Stimulated activated naive CD8-positive, alpha-beta T cell treated with anti-CD3 and anti-CD28 coated beads, Interleukin-15, Interleukin-2, amounts not matched to agents 100 U/mL and 50 U/mL, for 24 hours (primary cell): Measurements from ENCODE around the gene STX7.

ENCODE experiments used
- ATAC-seq: fragments of 150-1000 bp; cut with Tn5 transposase; one replicate; pipeline ENCODE4 v1.10.0; 2021
- DNase-seq: peaks from one replicate; pipeline ENCODE4 v3.0.0; 2021

The STX7 gene

DNA sequence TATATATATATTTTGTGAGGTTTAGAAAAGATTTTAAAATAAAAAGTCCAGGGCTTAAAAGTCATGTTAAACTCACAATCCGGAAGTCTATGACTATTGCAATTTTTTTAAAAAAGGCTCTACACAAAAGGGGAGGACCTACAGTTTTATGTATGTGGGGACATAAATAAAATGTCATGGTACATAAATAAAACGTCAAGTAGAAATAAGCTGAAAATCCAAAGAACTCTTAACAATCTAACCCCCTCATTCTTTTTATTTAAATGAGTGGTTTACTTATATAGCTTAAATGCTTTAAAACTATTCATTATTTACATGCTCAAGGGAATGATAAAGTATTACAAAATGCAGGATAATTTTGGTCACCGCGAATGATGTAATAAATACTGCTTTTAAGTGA is 36.2 kb downstream of the STX7 start:
- DNase-seq, result no peak
- no peak for ATAC-seq

- DNase-seq (no peak), ATAC-seq (no peak)
These were observed 37.0 kb downstream of the STX7 start for GRCh38 chr6:132475925-132476324.

GRCh38 chr6:132471787-132472186 is 41.1 kb downstream of the STX7 start:
- no peak for DNase-seq
- ATAC-seq, result no peak

GRCh38 chr6:132466952-132467351 is 46.0 kb downstream of the STX7 start:
- ATAC-seq (no peak), DNase-seq (no peak)

DNA sequence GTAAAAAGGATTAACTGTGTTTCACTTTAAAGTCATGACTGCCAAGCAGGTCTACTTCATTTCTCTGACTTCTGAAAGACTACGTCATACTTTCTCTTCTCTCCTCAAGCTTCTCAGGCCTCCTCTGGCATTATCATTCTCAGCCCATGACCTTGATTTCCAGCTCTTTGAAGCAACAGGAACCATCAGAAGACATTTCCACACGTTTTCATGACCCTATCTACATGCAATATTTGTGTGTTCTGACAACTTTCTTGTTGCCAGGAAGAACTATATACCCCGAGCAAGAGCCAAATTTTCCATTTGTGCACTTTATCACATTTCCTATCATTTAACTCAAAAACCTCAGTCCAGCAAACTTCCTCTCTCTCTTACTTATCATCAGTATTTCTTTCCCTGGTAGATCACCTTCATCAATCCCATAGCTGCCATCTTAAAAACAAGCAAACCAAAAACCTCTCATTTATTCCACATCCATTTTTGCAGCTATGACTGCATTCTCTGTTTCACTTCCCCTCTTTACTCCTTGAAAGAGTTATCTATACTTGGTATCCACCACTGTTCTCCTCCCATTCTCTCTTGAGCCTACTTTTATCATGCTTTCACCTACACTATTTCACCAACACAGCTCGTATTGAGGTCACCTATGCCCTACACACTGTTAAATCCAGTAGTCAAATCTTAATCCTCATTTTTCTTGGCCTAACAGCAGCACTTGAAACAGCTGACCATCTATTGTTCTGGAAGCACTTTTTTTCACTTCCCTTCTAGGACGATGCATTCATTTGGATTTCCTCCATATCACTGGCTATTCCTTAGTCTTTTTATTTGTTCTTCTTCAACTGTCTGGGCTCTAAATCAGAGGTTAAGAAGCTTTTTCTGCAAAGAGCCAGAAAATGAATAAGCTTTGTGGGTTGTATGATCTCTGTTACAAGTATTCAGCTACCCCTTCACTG is 47.1 kb downstream of the STX7 start:
- DNase-seq (no peak), ATAC-seq (peak; percentile 74)

- no peak for ATAC-seq
- no peak for DNase-seq
These were observed 48.2 kb downstream of the STX7 start for GRCh38 chr6:132464538-132465256.

DNA sequence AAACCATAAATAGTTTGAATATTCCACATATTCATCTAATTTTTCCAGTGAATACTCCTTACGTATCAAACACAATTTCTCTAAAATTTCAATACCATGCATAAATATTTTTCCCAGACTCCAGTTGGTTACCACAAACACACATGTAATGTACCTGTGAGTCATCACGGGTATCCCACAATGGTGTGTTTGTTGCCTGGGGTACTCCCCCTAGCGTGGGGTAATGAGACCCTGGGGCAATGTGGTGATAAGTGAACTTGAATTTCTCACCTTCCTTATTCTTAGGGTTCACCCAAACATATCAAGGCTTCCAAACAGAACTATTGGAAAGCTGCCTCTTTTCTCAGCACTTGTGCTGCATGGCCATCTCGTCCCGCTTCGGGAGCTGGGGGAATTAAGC is 51.0 kb downstream of the STX7 start:
- ATAC-seq (no peak), DNase-seq (no peak)

GRCh38 chr6:132459605-132459952 is 53.3 kb downstream of the STX7 start:
- ATAC-seq (no peak), DNase-seq (no peak)

- DNase-seq (no peak), ATAC-seq (no peak)
These were observed 53.9 kb downstream of the STX7 start for GRCh38 chr6:132458887-132459604.

DNA sequence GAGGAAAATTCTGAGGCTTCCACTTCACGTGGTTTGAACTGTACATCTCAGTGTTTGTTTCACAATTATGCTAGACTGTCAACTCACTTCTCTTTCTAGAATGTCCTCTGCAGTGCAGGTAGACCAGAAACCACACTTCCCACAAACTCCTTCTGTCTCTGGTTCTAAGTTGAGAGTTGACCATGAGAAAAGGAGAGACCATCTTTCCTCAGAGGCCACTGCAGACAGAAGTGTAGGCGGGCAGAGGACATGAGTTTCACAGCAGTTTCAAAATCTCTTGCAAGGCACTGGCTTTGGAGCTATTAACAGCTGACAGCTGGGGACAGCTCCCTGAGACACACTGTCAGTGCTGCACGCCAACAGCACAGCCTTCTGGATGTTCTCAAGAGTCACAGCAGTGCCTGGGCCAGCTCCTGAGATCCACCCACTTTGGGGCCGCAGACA is 56.2 kb downstream of the STX7 start:
- DNase-seq (no peak), ATAC-seq (peak; percentile 59)

GRCh38 chr6:132446855-132447241 is 66.1 kb downstream of the STX7 start:
- no peak for ATAC-seq
- DNase-seq, result no peak

DNA sequence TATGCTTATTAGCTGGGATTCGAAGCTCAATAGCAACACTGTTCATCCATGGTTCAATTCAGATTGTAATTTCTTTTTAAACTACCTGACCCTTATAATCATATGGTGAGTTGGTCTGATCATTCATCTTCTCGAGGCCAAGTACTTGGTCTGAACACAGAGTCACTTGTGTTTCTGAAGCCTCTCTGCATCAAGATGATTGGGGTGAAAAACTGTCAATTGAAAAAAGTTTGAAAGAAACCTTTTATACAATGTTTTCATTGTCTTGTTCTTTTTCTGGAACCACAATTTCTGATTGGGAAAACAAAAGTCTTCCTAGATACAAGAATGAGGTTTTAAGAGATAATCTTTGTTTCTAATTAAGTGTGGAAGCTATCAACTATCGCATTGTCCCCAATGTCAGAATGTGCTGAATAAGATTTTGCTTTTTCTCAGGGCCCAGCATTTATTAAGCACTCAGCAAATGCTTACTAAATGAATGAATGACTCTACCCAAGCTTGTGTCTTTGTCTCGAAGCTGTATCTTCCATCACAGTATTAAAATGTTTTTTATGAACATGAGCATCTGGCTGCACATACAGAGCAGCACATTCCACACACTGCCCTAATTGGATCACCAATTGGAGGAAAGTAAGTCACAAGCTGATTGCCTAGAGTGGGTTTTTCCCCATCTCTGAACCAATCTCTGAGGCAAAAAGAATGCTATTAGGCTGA is 66.6 kb downstream of the STX7 start:
- DNase-seq, result no peak
- no peak for ATAC-seq

- ATAC-seq (no peak), DNase-seq (no peak)
These were observed 67.5 kb downstream of the STX7 start for GRCh38 chr6:132445201-132445951.

DNA sequence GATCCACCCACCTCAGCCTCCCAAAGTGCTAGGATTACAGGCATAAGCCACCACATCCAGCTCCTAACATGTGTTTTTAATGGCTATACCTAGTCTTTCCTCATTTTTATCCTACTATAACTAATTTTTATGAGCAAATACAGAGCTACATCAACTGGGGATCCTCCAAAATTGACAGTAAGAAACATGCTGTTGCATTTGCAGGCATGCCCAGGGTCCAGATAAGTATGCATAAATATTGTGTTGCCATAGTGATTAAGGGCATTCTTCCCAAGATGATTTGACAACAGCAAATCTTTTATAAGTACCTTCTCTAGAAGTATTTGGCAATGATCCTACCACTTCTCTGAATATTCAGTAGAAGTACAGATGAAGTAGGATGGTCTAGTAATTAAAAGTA is 69.7 kb downstream of the STX7 start:
- DNase-seq, result no peak
- no peak for ATAC-seq

DNA sequence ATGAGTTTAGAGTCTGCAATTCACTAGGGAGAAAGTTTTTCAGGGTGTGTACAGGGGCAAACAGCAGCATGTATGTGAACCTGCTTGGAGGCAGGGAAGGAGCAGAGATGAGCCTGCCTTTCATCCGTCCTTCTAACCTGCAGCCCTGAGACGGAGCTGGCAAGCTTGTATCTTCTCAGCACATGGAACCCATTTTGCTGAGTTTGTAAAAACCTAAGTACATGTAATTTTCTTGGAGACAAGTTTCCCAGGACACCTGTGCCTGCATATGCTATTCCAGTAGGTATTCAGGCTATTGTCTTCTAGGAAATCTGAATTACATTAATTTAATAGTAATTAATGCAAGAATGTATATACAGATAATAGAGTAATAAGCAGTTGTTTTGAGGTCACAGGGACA is 82.8 kb downstream of the STX7 start:
- no peak for DNase-seq
- ATAC-seq, result no peak

GRCh38 chr6:132425176-132425575 is 87.7 kb downstream of the STX7 start:
- no peak for DNase-seq
- no peak for ATAC-seq

- ATAC-seq, result no peak
- no peak for DNase-seq
These were observed 89.1 kb downstream of the STX7 start for GRCh38 chr6:132423839-132424238.

- no peak for DNase-seq
- ATAC-seq, result no peak
These were observed 94.5 kb downstream of the STX7 start for GRCh38 chr6:132418235-132418965.

DNA sequence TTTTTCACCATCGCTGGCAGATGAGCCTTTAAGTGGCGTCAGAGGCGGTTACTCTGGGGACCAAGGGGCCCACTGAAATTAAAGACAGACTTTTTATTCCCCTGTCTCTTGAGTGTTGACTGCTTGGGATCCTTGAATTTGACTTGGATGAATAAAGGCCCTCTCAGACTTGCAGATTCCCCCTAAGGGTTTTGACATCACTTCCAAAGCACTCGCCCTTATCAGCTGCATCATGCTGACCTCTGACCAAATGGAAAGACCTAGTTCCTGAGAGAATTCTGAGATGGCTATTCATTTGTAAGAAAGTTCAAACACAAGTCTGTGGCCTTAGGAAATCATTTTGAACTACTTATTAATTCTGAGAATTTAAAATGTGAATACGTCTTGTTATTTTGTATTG is 98.2 kb downstream of the STX7 start:
- DNase-seq (no peak), ATAC-seq (no peak)

- DNase-seq, result no peak
- ATAC-seq, result no peak
These were observed 98.6 kb downstream of the STX7 start for GRCh38 chr6:132414322-132414721.

- no peak for DNase-seq
These were observed 99.5 kb downstream of the STX7 start for GRCh38 chr6:132413499-132413802.

More at GRCh38 chr6:132413499-132413802, 99.5 kb downstream of the STX7 start:
- no peak for ATAC-seq
